Peyer's patch (tissue), 4 donors: ENCODE measurements around the gene FAM229B.

Experiments
- CTCF ChIP-seq, 6 experiments: fragments of 450-650 bp in 4 of 6; fragments of 200-600 bp in 2 of 6; sonication (generic) in 1 of 6; IDR thresholded peaks; one replicate each; pipeline ENCODE4 v1.5.1; 2017 to 2019; ENCODE audit warnings: antibody characterized with exemption in 6 of 6, mild to moderate bottlenecking in 3 of 6, moderate library complexity in 1 of 6
- POLR2A ChIP-seq, 2 donors: fragments of 450-650 bp; IDR thresholded peaks; one replicate each; pipeline ENCODE4 v1.5.1; 2017; ENCODE audit warnings: antibody characterized with exemption in 2 of 2, mild to moderate bottlenecking in 2 of 2, moderate library complexity in 2 of 2

GRCh38 chr6:112113918-112114317, 26.5 kb downstream of the FAM229B start:
- TF ChIP-seq CTCF (IDR thresholded peaks at IDR 0.05) (no peak), POLR2A (IDR thresholded peaks at IDR 0.05) (no peak)
